GM12892 (cell line): Measurements from ENCODE around the gene ECHDC3.

ENCODE experiments used
- POLR2A ChIP-seq: IDR thresholded peaks from 2 replicates; pipeline ENCODE4 v1.6.1; 2011; ENCODE audit warnings: low read depth, low read length, control low read depth
- POLR2AphosphoS5 ChIP-seq: IDR thresholded peaks from 2 replicates; pipeline ENCODE4 v1.6.1; 2011; ENCODE audit warnings: low read depth, low read length, control low read depth
- TAF1 ChIP-seq: IDR thresholded peaks from 2 replicates; pipeline ENCODE4 v1.6.1; 2011; ENCODE audit warnings: low read depth, mild to moderate bottlenecking, control low read depth, low read length, borderline replicate concordance

- TF ChIP-seq POLR2AphosphoS5: no peak
- TF ChIP-seq POLR2A: no peak
- TF ChIP-seq TAF1: no peak
Observed at GRCh38 chr10:11808808-11809207, 66.6 kb downstream of the ECHDC3 start.
